Measurements from ENCODE around the gene LILRA2.

Gene LILRA2

DNA sequence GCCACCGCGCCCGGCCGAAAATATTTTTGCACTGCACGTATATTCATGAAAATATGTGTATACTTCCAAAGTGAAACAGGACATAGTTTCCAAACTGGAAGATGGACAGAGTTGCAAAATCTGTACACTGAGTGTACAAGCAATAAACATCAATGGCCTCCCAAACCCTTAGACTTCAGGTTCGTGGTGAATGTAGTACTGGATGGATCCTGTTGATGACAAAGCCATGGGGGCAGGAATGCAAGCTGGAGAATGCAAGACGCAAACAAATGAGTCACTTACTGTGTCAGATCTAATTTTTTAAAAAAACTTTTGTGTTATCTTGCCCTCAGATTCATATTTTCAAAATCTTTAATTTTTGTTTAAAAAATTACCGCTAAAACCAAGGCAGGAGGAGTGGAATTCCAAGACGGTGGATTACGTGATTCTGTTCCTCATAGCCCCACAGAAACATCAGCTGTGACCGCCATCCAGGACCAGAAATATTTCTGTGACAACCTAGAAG is 12.7 kb upstream of the LILRA2 start:
- TF ChIP-seq FOXP2 (optimal IDR thresholded peaks at IDR 0.05; ENCODE audit: borderline replicate concordance, extremely low read depth, extremely low read length, insufficient read depth): no peak
- TF ChIP-seq TAF1 (IDR thresholded peaks at IDR 0.05; ENCODE audit: borderline replicate concordance, insufficient read depth, low read length): no peak
- no peak for TF ChIP-seq POLR2AphosphoS5 (IDR thresholded peaks at IDR 0.05; ENCODE audit: low read depth, low read length)
- TF ChIP-seq, protein P1, sequence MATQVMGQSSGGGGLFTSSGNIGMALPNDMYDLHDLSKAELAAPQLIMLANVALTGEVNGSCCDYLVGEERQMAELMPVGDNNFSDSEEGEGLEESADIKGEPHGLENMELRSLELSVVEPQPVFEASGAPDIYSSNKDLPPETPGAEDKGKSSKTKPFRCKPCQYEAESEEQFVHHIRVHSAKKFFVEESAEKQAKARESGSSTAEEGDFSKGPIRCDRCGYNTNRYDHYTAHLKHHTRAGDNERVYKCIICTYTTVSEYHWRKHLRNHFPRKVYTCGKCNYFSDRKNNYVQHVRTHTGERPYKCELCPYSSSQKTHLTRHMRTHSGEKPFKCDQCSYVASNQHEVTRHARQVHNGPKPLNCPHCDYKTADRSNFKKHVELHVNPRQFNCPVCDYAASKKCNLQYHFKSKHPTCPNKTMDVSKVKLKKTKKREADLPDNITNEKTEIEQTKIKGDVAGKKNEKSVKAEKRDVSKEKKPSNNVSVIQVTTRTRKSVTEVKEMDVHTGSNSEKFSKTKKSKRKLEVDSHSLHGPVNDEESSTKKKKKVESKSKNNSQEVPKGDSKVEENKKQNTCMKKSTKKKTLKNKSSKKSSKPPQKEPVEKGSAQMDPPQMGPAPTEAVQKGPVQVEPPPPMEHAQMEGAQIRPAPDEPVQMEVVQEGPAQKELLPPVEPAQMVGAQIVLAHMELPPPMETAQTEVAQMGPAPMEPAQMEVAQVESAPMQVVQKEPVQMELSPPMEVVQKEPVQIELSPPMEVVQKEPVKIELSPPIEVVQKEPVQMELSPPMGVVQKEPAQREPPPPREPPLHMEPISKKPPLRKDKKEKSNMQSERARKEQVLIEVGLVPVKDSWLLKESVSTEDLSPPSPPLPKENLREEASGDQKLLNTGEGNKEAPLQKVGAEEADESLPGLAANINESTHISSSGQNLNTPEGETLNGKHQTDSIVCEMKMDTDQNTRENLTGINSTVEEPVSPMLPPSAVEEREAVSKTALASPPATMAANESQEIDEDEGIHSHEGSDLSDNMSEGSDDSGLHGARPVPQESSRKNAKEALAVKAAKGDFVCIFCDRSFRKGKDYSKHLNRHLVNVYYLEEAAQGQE (IDR thresholded peaks at IDR 0.05; ENCODE audit: insufficient read depth in 1 of 2, low read depth in 2 of 2, low read length in 2 of 2): no peak
- no peak for TF ChIP-seq SIN3A (IDR thresholded peaks at IDR 0.05; ENCODE audit: borderline replicate concordance, insufficient read depth, low read length)

DNA sequence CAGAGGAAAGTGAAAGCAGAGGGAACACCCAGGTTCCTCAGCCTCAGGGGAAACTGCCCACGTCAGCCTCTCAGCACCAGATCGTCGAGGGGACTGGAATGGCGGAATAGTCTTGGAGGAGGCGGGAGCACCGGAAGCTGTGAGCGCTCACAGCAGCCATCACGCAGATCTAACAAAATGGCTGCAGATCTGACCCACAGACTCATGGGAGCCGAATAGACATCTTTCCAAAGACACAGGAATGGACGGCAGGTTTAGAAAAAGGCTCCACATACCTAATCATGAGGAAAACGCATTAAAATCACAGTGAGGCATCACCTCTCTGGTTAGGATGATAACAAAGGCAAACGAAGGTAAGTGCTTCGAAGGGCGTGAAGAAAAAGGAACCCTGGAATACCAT is 11.8 kb upstream of the LILRA2 start:
- no peak for TF ChIP-seq FOXP2 (optimal IDR thresholded peaks at IDR 0.05; ENCODE audit: borderline replicate concordance, extremely low read depth, extremely low read length, insufficient read depth)
- no peak for TF ChIP-seq SIN3A (IDR thresholded peaks at IDR 0.05; ENCODE audit: borderline replicate concordance, insufficient read depth, low read length)
- TF ChIP-seq POLR2AphosphoS5 (IDR thresholded peaks at IDR 0.05; ENCODE audit: low read depth, low read length): no peak
- TF ChIP-seq TAF1 (IDR thresholded peaks at IDR 0.05; ENCODE audit: borderline replicate concordance, insufficient read depth, low read length): no peak
- TF ChIP-seq, protein P1 (IDR thresholded peaks at IDR 0.05; ENCODE audit: insufficient read depth in 1 of 2, low read depth in 2 of 2, low read length in 2 of 2): no peak

DNA sequence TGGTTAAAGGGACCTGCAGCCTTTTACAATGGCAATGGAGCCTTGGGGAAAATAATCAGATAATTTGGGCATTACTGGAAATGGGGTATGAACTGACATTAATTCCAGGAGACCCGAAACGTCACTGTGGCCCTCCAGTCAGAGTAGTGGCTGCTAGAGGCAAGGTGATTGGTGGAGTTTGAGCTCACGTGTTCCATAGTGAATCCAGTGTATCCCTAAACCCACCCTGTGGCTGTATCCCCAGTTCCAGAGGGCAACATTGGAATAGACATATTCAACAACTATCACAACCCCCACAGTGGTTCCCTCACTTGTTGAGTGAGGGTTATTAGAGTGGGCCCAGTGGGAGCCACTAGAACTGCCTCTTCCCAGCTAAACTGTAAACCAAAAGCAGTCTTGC is 3.3 kb upstream of the LILRA2 start:
- no peak for TF ChIP-seq TAF1 (IDR thresholded peaks at IDR 0.05; ENCODE audit: borderline replicate concordance, insufficient read depth, low read length)
- TF ChIP-seq FOXP2 (optimal IDR thresholded peaks at IDR 0.05; ENCODE audit: borderline replicate concordance, extremely low read depth, extremely low read length, insufficient read depth): no peak
- TF ChIP-seq, protein P1 (IDR thresholded peaks at IDR 0.05; ENCODE audit: insufficient read depth in 1 of 2, low read depth in 2 of 2, low read length in 2 of 2): no peak
- TF ChIP-seq POLR2AphosphoS5 (IDR thresholded peaks at IDR 0.05; ENCODE audit: low read depth, low read length): no peak
- TF ChIP-seq SIN3A (IDR thresholded peaks at IDR 0.05; ENCODE audit: borderline replicate concordance, insufficient read depth, low read length): no peak

DNA sequence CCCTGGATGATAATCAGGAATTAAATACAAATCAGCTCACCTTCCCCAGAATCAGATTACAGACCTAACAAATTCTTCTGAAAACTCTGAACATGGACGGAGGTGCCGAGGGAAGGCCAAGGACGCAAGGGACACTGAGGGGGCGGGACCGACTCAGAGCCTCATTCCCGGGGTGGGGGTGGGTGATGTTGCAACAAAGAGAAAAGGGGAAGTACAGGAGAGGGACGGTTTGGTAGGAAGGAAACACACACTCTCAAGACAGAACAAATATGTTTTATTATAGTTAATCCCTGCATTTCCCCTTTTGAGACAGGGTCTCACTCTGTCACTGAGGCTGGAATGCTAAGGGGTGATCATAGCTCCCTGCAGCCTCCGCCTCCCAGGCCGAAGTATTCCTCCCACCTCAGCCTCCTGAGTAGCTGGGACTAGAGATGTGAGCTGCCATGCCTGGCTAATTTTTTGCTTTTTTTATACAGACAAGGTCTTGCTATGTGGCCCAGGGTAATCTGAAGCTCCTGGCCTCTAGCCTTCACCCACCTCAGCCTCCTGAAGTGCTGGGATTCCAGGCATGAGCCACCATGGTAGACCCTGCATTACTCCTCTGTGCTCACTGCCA is 786 bp upstream of the LILRA2 start:
- TF ChIP-seq FOXP2 (optimal IDR thresholded peaks at IDR 0.05; ENCODE audit: borderline replicate concordance, extremely low read depth, extremely low read length, insufficient read depth) (no peak), SIN3A (IDR thresholded peaks at IDR 0.05; ENCODE audit: borderline replicate concordance, insufficient read depth, low read length) (no peak), POLR2AphosphoS5 (IDR thresholded peaks at IDR 0.05; ENCODE audit: low read depth, low read length) (no peak), TAF1 (IDR thresholded peaks at IDR 0.05; ENCODE audit: borderline replicate concordance, insufficient read depth, low read length) (no peak)
- TF ChIP-seq, protein P1 (IDR thresholded peaks at IDR 0.05; ENCODE audit: insufficient read depth in 1 of 2, low read depth in 2 of 2, low read length in 2 of 2): no peak
